ENCODE results near the gene STARD13.

The STARD13 gene

DNA sequence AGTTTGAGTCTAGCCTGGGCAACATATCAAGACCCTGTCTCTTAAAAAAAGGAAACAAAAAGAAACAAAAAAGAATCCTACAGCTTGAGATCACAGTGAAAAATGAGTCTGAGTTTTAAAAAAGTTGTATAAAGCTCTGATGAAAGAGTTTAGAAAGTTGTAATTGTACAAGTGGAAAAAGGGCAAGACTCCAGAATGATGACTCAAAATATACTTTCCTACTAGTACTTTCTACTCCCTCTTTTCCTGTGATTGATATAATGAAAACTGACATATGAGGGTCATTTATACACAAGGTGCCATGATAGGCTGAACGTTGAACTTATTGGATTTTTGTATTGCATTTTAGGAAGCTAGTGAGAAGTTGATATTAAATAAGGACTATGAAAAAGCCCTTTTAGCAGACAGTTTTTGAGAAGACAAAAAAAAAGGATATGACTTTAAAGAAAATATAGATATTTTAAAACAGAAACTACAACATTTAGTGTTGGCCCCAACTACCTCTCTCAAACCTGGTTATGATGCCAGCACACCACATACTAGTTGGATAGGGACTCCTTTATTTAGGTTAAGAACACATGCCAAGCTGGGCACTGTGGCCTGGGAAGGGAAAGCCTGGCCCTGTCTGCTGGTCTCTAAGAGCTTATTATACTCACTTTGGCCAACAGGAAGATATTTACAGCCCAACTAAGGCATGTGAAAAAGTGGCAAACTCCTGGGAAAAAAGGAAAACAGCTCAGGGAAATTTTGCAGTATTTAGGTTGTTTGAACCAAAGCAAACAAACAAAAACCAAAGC lies 152.7 kb downstream of the STARD13 start:
- TF ChIP-seq GATA2 (IDR thresholded peaks at IDR 0.05; ENCODE audit: low read depth, low read length) (no peak), GATA3 (IDR thresholded peaks at IDR 0.05; ENCODE audit: low read depth, low read length) (no peak)

DNA sequence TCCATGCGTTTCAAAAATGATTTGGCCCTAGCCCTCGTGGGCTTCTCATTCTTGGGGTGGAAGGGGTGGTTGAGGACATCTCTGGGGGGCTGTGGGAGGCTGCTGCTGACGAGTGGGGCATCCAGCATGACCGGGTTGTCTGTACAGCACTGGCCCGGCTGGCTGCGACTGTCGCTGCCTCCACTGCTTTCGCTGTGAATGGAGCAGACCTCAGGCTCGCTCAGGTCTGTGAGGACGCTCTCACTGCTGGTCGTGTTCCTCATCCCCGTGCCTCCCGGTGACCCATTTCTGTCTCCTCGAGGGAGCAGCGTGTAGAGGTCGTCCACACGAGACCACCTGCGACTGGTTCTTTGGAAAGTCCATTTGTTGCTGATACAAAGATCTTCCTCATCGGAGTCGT lies 155.7 kb downstream of the STARD13 start:
- TF ChIP-seq GATA2 (IDR thresholded peaks at IDR 0.05; ENCODE audit: low read depth, low read length) (no peak), GATA3 (IDR thresholded peaks at IDR 0.05; ENCODE audit: low read depth, low read length) (no peak)

DNA sequence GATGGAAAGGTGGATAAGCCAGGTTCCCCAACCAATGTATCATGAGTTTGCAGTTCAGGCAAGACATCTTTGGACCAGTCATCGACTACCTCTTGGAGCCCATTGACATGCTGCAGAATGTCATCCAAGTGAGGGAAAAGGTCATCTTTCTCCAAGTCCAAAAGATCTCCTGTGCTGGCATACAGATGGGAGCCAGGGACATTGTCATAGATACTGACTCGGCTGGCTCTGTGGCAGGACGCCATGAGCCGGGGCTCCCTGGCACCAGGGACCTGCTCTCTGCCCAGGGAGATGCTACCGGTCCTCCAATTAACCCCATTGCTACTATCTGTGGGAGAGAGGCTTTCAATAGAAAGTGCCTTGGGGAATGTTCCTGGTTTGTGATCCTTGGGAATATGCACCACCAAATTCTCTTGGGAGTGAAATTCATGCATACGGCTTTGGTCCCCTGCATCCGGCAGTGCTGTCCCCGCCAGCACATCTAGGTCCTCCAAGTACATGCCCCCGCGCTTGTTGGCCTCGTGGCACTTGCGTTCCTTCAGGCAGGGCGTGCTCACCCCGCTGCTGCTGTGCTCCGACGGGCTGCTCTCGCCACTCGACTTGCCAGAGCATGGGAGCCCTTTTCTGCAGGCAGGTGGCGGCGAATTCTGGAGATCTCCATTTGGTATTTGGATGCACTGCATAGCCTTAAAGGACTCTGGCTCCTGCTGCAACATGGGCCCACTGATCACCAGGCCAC lies 156.3 kb downstream of the STARD13 start:
- TF ChIP-seq GATA2 (IDR thresholded peaks at IDR 0.05; ENCODE audit: low read depth, low read length), result no peak
- TF ChIP-seq GATA3 (IDR thresholded peaks at IDR 0.05; ENCODE audit: low read depth, low read length), result no peak

DNA sequence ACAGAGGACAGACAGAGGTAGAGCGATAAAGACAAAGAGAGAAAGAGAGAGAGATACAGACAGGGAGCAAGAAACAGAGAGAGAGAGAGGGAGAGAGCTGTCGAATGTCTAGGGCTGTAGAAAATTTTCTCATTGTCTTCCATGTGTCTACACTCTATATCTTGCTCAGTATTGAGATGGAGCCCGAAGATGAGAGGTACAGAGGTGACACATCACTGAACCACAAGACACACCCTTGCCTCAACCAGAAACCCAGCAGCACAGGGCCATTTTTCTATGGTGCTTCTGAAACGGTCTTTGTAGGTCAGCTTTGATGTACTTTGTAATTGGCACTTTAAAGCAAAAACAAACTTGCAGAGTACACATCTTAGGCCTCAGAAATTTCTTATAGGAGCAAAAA lies 157.4 kb downstream of the STARD13 start:
- TF ChIP-seq GATA3 (IDR thresholded peaks at IDR 0.05; ENCODE audit: low read depth, low read length) (no peak), GATA2 (IDR thresholded peaks at IDR 0.05; ENCODE audit: low read depth, low read length) (no peak)

DNA sequence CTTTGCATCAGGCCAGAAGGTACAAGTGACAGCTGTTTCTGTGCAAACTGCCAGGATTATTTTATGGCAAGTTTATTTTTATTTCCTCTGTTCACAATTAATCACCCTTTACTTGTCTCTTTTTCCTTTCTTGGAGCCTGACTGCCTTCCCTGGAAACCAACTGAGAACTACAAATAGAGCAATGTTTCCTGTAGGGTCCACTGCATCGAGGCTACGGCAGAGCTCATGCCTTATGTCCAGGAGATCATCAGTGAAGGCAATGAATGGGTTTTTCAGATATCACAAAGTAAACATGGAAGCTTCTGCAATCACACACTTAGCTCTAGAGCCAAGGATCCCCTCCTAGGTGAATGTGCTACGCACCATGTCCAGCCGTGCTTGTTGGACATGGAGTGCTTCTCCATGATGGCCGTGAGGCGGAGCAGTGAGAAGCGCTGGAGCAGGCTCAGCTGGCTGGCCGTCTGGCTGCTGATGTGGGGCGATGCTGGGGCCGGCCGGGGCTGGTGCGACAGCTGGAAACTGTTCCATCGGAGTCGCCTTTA lies 158.5 kb downstream of the STARD13 start:
- TF ChIP-seq GATA2 (IDR thresholded peaks at IDR 0.05; ENCODE audit: low read depth, low read length) (no peak), GATA3 (IDR thresholded peaks at IDR 0.05; ENCODE audit: low read depth, low read length) (no peak)

DNA sequence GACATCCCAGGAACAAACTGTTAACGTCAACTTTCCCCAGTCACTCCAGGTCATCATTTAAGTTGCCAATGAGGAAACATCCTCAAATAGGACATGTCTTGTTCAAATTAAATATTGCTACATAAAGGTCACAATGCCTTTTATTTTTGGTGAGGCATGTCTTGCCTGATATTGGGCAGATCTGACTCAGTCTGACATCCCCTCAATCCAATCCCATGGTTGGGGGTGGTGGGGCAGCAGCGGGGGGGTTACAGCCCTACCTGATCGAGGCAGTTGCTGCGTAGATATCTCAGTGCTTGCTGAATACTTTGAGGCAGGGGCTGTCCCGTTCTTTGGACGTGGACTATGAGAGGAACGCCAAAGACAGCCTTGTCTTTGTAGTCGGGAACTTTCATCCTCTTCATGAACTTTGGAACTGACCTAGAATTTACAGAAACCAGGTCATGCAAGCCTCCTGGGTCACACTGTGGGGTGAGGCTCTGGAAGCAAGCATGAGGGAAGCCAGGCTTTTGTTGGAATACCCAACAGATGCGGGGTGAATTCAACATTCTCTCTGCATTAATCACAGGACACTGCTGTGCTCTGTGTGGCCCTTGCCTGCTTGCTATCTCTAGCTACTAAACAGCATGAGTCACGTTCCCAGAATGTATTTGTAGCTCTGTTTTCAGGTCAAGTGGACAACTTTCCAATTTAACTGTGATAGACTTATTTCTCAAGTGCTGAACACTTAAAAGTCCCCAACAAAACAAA lies 159.6 kb downstream of the STARD13 start:
- TF ChIP-seq GATA2 (IDR thresholded peaks at IDR 0.05; ENCODE audit: low read depth, low read length) (no peak), GATA3 (IDR thresholded peaks at IDR 0.05; ENCODE audit: low read depth, low read length) (no peak)

DNA sequence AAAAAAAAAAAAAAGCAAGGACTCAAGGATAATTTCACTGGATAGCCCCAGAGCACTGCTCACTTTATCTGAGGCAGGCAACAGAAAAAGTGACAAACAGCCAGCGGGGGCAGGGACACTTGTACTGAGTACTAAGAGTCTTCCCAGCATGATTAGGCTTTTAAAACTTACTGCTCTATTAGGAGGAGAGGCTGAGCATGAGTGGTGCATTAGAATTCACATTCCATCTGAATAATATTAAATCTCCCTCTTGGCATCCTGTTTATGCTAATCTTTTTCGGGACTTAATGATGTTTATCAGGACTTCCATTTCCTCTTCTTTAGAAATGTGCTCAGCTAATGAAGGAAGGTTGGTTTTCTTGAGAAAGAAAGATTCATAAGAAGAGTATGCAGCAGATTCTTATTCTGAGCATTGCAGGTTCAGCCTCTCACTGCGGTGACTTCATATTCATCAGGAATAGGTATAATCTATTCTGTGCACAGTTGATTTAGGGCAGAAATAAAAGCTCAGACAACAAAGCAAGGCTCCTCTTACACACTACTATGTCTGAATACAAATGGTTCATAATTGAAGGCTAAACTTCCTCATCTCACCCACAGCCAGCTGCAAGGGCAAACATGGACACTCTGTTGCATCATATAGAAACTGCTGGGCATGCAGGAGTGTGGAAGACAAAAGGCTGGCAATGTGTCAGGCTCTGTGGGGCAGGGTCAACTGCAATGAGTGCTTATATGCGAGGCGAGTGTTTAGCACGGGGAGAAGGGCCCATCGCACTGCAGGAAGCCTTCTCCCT lies 162.3 kb downstream of the STARD13 start:
- TF ChIP-seq GATA3 (IDR thresholded peaks at IDR 0.05; ENCODE audit: low read depth, low read length), result no peak
- TF ChIP-seq GATA2 (IDR thresholded peaks at IDR 0.05; ENCODE audit: low read depth, low read length), result no peak

DNA sequence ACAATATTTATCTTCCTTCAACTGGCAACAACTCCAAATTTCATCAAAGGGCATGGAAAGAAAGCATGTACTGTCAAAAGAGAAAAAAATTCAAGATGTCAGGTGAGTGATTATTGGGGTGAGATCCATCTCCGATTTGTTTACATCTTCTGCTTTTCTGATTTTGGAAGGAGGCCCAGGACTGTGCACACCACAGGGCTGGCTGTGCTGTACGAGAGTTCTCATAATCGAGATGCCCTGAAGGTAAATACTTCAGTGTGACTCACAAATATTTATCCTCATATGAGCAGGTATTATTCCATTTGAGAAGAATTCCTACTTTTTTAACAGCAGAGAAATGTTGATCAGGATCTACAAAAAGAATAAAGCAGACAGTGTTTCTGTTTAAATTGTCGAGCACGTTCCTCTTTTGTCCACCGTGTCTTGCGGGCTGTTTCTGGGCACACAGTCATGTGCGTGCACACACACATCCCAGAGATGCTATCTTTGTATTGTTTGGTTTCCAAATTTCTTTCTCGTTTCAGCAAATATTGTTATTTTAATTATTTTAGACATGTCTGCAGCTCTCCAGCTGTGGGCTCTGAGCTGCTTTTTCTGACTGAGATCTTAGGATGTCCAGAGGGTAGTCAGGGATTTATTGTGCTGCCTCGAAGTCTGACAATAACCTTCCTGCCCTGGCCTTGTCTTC lies 165.6 kb downstream of the STARD13 start:
- TF ChIP-seq GATA3 (IDR thresholded peaks at IDR 0.05; ENCODE audit: low read depth, low read length) (peak; percentile 77), GATA2 (IDR thresholded peaks at IDR 0.05; ENCODE audit: low read depth, low read length) (peak; percentile 95)

DNA sequence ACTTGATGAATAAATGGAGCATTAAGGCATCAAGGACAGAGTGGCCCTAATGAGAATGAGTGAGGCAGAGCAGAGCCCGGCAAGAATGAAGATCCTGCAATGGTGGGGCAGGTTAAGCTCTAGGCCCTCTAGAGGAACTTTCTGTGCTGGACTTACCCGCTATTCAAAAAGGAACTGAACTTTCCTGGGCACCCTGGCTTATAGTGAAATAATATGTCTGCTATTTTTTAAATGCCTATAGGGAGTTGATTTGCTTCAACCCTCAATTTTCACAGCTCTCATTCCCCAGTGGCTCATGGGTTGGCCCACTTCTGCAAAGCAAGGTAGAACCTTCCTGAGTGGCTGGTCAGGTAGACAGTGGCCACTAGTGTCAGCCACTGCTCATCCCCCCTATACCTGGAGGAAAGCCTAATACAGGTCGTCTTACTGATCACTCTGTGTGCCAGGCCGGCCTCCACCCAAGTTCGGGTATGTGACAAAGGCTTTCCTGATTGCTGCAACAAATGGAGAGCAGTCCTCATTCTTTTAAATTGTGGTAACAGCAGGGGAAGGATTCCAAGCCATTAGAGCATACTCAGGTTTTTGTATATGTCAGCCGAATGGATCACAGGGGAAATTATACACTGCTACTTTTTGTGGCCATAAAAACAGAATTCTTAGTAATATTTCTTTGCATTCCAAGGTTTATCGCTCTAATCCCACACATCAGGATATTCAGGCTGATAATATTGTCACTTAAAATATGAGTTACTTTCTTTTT lies 166.4 kb downstream of the STARD13 start:
- TF ChIP-seq GATA3 (IDR thresholded peaks at IDR 0.05; ENCODE audit: low read depth, low read length) (no peak), GATA2 (IDR thresholded peaks at IDR 0.05; ENCODE audit: low read depth, low read length) (no peak)

DNA sequence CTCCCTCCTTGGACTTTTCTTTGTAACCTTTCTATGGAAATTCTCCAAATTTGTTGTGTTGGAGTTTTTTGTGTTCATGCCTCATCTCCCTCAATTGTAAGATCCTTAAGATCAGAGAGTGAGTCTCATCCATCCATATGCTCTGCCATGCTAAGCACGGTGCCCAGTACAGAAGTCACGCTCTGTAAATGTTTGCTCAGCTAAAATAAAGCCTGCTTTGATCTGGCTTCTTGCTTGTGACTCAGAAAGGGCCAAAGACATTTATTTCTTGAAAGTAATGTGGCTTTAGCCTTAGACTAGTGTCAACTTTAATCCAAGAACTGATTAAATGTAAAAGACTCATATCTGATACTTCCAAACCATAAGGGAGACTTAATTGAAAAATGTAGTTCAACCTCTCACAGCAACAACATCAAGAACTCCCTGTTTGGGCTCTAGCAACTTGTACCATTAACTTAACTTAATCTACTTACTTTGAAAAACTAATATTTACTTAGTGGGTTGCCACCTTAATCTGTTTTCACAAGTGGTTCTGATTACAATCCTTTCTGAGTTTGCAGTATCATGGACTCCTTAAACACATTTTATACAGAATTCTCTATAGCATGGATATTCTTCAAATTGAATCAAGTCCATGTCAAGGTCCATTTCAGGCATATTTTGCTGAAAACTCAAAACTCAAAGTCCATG lies 169.1 kb downstream of the STARD13 start:
- no peak for TF ChIP-seq GATA3 (IDR thresholded peaks at IDR 0.05; ENCODE audit: low read depth, low read length)
- no peak for TF ChIP-seq GATA2 (IDR thresholded peaks at IDR 0.05; ENCODE audit: low read depth, low read length)

DNA sequence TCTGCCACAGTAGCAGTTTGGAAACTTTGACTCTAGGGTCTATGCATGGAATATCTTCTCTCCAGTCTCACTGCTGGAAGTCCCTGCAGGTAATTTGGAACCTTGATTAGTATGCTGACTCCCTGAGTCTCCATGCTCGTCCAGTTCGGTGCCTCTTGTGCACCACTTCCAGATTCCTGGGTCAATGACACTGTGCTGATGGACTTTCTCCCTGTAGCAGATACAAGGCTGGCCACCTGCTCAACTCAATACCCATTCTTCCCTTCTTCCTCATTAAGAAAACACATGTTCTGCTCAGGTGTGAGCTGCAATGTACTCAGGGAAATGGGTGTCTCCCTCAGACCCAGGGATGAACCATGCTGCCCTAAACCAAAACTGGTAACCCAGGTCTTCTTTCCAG lies 170.3 kb downstream of the STARD13 start:
- no peak for TF ChIP-seq GATA3 (IDR thresholded peaks at IDR 0.05; ENCODE audit: low read depth, low read length)
- TF ChIP-seq GATA2 (IDR thresholded peaks at IDR 0.05; ENCODE audit: low read depth, low read length), result no peak

DNA sequence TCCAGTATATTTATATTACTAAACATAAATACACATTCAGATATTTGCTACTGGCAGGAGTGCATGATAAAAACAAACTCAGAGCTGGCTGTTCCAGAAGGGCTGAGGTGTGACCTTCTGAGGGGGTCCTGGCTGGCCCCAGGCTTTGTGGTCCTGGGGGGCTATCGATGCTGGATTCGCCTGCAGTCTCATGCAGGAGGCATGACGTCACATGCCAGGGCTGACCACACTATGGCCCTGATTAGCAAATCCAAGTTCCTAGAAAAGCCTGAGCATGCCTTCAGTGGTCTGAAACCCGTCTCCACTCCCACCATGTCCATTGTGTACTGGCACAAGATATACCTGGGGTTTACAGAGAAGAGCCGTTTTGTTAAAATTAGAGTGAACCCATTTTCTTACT lies 171.4 kb downstream of the STARD13 start:
- TF ChIP-seq GATA3 (IDR thresholded peaks at IDR 0.05; ENCODE audit: low read depth, low read length) (no peak), GATA2 (IDR thresholded peaks at IDR 0.05; ENCODE audit: low read depth, low read length) (no peak)
